H9 (cell line): ENCODE measurements around the gene LRP5. TPM values are rescaled to one million over a fixed set of nuclear protein-coding genes. Genes with fewer than 3 reads are reported as not detected.

Source experiments
- DNase-seq: peaks from one replicate; pipeline ENCODE4 v3.0.0-alpha.2; 2017
- H2AFZ ChIP-seq: one replicate; pipeline ENCODE4 v1.6.1; 2013; ENCODE audit warnings: mild to moderate bottlenecking, low read length, control low read depth, moderate library complexity
- H2AK5ac ChIP-seq: 2 replicates; pipeline ENCODE4 v1.6.1; 2013; ENCODE audit warnings: low read length, control low read depth, mixed read lengths; ENCODE audit not compliant: insufficient read length
- H2BK120ac ChIP-seq: one replicate; pipeline ENCODE4 v1.6.1; 2013; ENCODE audit warnings: low read depth, mild to moderate bottlenecking, low read length, control low read depth, inconsistent platforms; ENCODE audit not compliant: poor library complexity, severe bottlenecking
- H2BK12ac ChIP-seq: 2 replicates; pipeline ENCODE4 v1.6.1; 2013; ENCODE audit warnings: low read length, control low read depth, mixed read lengths, low read depth; ENCODE audit not compliant: insufficient read length
- H2BK15ac ChIP-seq: 2 replicates; pipeline ENCODE4 v1.6.1; 2013; ENCODE audit warnings: low read depth, low read length, control low read depth
- H2BK20ac ChIP-seq: one replicate; pipeline ENCODE4 v1.6.1; 2013; ENCODE audit warnings: low read depth, mild to moderate bottlenecking, low read length, control low read depth, inconsistent platforms; ENCODE audit not compliant: poor library complexity, severe bottlenecking
- H2BK5ac ChIP-seq: 2 replicates; pipeline ENCODE4 v1.6.1; 2013; ENCODE audit warnings: low read length, control low read depth, mixed read lengths; ENCODE audit not compliant: insufficient read length
- H3K14ac ChIP-seq: 2 replicates; pipeline ENCODE4 v1.6.1; 2013; ENCODE audit warnings: low read length, control low read depth; ENCODE audit not compliant: insufficient read depth
- H3K18ac ChIP-seq: 2 replicates; pipeline ENCODE4 v1.6.1; 2013; ENCODE audit warnings: low read depth, mild to moderate bottlenecking, mixed read lengths, low read length, control low read depth; ENCODE audit not compliant: insufficient read length
- H3K23ac ChIP-seq: 2 replicates; pipeline ENCODE4 v1.6.1; 2013; ENCODE audit warnings: low read length, control low read depth, mixed read lengths, low read depth; ENCODE audit not compliant: insufficient read length
- H3K23me2 ChIP-seq: 2 replicates; pipeline ENCODE4 v1.6.1; 2013; ENCODE audit warnings: low read depth, mild to moderate bottlenecking, mixed read lengths, low read length, control low read depth; ENCODE audit not compliant: insufficient read length, poor library complexity, severe bottlenecking
- H3K27ac ChIP-seq: 2 replicates; pipeline ENCODE4 v1.5.1; 2013; ENCODE audit warnings: low read length, control low read depth, mixed read lengths, low read depth; ENCODE audit not compliant: insufficient read length
- H3K27me3 ChIP-seq: 2 replicates; pipeline ENCODE4 v1.6.1; 2013; ENCODE audit warnings: low read length, control low read depth, inconsistent platforms; ENCODE audit not compliant: insufficient read depth
- H3K4ac ChIP-seq: 2 replicates; pipeline ENCODE4 v1.6.1; 2013; ENCODE audit warnings: low read depth, mild to moderate bottlenecking, control low read depth, inconsistent platforms, low read length, moderate library complexity
- H3K4me1 ChIP-seq: 2 replicates; pipeline ENCODE4 v1.6.1; 2013; ENCODE audit warnings: low read length, control low read depth, inconsistent platforms; ENCODE audit not compliant: insufficient read depth
- H3K4me2 ChIP-seq: 2 replicates; pipeline ENCODE4 v1.6.1; 2013; ENCODE audit warnings: low read length, control low read depth, mixed read lengths; ENCODE audit not compliant: insufficient read length, insufficient read depth
- H3K56ac ChIP-seq: 2 replicates; pipeline ENCODE4 v1.6.1; 2013; ENCODE audit warnings: low read depth, mild to moderate bottlenecking, mixed read lengths, low read length, control low read depth; ENCODE audit not compliant: insufficient read length
- H3K79me1 ChIP-seq: 2 replicates; pipeline ENCODE4 v1.6.1; 2013; ENCODE audit warnings: low read depth, mild to moderate bottlenecking, moderate library complexity, low read length, control low read depth, inconsistent platforms; ENCODE audit not compliant: insufficient read depth, poor library complexity, severe bottlenecking
- H3K79me2 ChIP-seq: 2 replicates; pipeline ENCODE4 v1.6.1; 2013; ENCODE audit warnings: low read length, control low read depth, inconsistent platforms; ENCODE audit not compliant: insufficient read depth
- H3K9ac ChIP-seq: 2 replicates; pipeline ENCODE4 v1.6.1; 2013; ENCODE audit warnings: low read length, control low read depth, mixed read lengths; ENCODE audit not compliant: insufficient read length; ENCODE audit errors: extremely low read depth
- H3K9me3 ChIP-seq: one replicate; pipeline ENCODE4 v1.6.1; 2013; ENCODE audit warnings: low read depth, low read length, inconsistent platforms; ENCODE audit not compliant: control insufficient read depth
- H3T11ph ChIP-seq: one replicate; pipeline ENCODE4 v1.6.1; 2013; ENCODE audit warnings: mild to moderate bottlenecking, low read length, control low read depth, inconsistent platforms
- H4K20me1 ChIP-seq: one replicate; pipeline ENCODE4 v1.6.1; 2013; ENCODE audit not compliant: control insufficient read depth, insufficient read length, insufficient read depth
- H4K5ac ChIP-seq: 2 replicates; pipeline ENCODE4 v1.6.1; 2013; ENCODE audit warnings: low read depth, mild to moderate bottlenecking, mixed read lengths, low read length, control low read depth; ENCODE audit not compliant: insufficient read length
- H4K8ac ChIP-seq: replicated peaks from 2 replicates; pipeline ENCODE4 v1.6.1; 2013; ENCODE audit warnings: low read length, control low read depth, mixed read lengths, low read depth; ENCODE audit not compliant: insufficient read length
- H4K91ac ChIP-seq: 2 replicates; pipeline ENCODE4 v1.6.1; 2013; ENCODE audit warnings: low read depth, mild to moderate bottlenecking, moderate library complexity, mixed read lengths, low read length, control low read depth; ENCODE audit not compliant: insufficient read length
- H3K27ac Mint-ChIP-seq, 3 experiments: 2 replicates in 2 of 3; 3 replicates in 1 of 3; pipeline ENCODE4 v1.8.0; 2020 to 2021; ENCODE audit warnings: mixed read lengths in 3 of 3, mild to moderate bottlenecking in 1 of 3, moderate library complexity in 1 of 3
- H3K27me3 Mint-ChIP-seq: 2 replicates; pipeline ENCODE4 v1.8.0; 2021; ENCODE audit warnings: low read depth, mild to moderate bottlenecking, moderate library complexity, mixed read lengths
- H3K36me3 Mint-ChIP-seq, 3 experiments: 2 replicates in 2 of 3; 3 replicates in 1 of 3; pipeline ENCODE4 v1.8.0; 2020 to 2021; ENCODE audit warnings: low read depth in 3 of 3, mixed read lengths in 3 of 3; ENCODE audit not compliant: insufficient read depth in 1 of 3
- H3K4me1 Mint-ChIP-seq, 2 experiments: 2 replicates each; pipeline ENCODE4 v1.8.0; 2020; ENCODE audit warnings: mixed read lengths in 2 of 2
- H3K4me3 Mint-ChIP-seq, 2 experiments: 2 replicates in 1 of 2; 3 replicates in 1 of 2; pipeline ENCODE4 v1.8.0; 2020 to 2021; ENCODE audit warnings: mild to moderate bottlenecking in 2 of 2, mixed read lengths in 2 of 2, moderate library complexity in 1 of 2
- H3K9me3 Mint-ChIP-seq, 2 experiments: 2 replicates in 1 of 2; 3 replicates in 1 of 2; pipeline ENCODE4 v1.8.0; 2020; ENCODE audit warnings: mild to moderate bottlenecking in 2 of 2, mixed read lengths in 2 of 2, moderate library complexity in 1 of 2
- CTCF ChIP-seq: fragments of 200-600 bp; sonication (generic); conservative IDR thresholded peaks from 3 replicates; pipeline ENCODE4 v1.8.0; 2021; ENCODE audit warnings: antibody characterized with exemption, mild to moderate bottlenecking
- WGBS: extraction: QIAGEN DNeasy Blood & Tissue Kit; methylation state at CpG from one replicate; pipeline ENCODE4 v1.1.7; 2013; ENCODE audit warnings: missing lambda C conversion rate, low lambda C conversion rate, mixed read lengths; ENCODE audit not compliant: insufficient read length; ENCODE audit errors: extremely low coverage; 5-methylcytosine and 5-hydroxymethylcytosine counted together
- total RNA-seq: library from RNA; stranded (reverse); gene quantifications from 2 replicates; pipeline ENCODE4 v1.2.1, GENCODE V29; 2021

LRP5 gene
- total RNA-seq, 1 experiment from 2014 or later, result 38.4 TPM

GRCh38 chr11:68326334-68327215, 14.2 kb downstream of the LRP5 start:
- Histone ChIP-seq H3K27me3 (no peaks in the 10 kb centered on the region), H3K23ac (no peak overlapping the region), H2BK12ac (no peak overlapping the region), H2BK120ac (no peak overlapping the region), H4K91ac (no peak overlapping the region), H3K9me3 (no peaks in the 10 kb centered on the region), H3K56ac (no peak overlapping the region), H3K4ac (no peak overlapping the region), H3K27ac (no peak overlapping the region), H3T11ph (no peak overlapping the region), H4K20me1 (no peaks in the 10 kb centered on the region), H3K4me1 (peaks cover 13% of the 10 kb centered on the region; the same call in 1 of the 2 replicates), H3K79me1 (no peaks in the 10 kb centered on the region), H3K14ac (no peak overlapping the region; the same call in 1 of the 2 replicates), H2BK15ac (no peak overlapping the region), H3K23me2 (no peaks in the 10 kb centered on the region), H4K5ac (no peak overlapping the region), H4K8ac (no peak overlapping the region), H3K18ac (no peak overlapping the region), H3K79me2 (peaks cover 9% of the 10 kb centered on the region; the same call in 1 of the 2 replicates), H2AK5ac (no peak overlapping the region), H3K4me2 (no peak overlapping the region), H2BK20ac (no peak overlapping the region), H3K9ac (no peak overlapping the region), H2BK5ac (no peak overlapping the region), H2AFZ (no peak overlapping the region)
- H3K4me3 Mint-ChIP-seq, result no peak overlapping the region
- WGBS, result no CpG with 5 or more reads among the region's 28 CpGs
- TF ChIP-seq CTCF, result no peak
- no peaks in the 10 kb centered on the region for H3K27me3 Mint-ChIP-seq
- H3K4me1 Mint-ChIP-seq, result peaks cover 65 to 71% of the 10 kb centered on the region in 2 experiments
- no peak for DNase-seq
- no peaks in the 10 kb centered on the region; a peak in 1 of 5 replicates for H3K9me3 Mint-ChIP-seq
- no peak overlapping the region; a peak in 2 of 7 replicates for H3K27ac Mint-ChIP-seq
- H3K36me3 Mint-ChIP-seq, result peaks cover 0 to 4% (median 2%) of the 10 kb centered on the region in 3 experiments; a peak in 2 of 7 replicates
